Nephron (organoid): ENCODE results near the gene CCNY.
A peak's percentile ranks its signal among the peaks of the same experiment; 100 is the strongest.

ENCODE experiments used
- H3K27ac Mint-ChIP-seq, 3 experiments: 2 replicates each; pipeline ENCODE4 v1.8.0; 2020; ENCODE audit warnings: mixed read lengths in 3 of 3, mild to moderate bottlenecking in 2 of 3, moderate library complexity in 1 of 3
- H3K27me3 Mint-ChIP-seq: 2 replicates; pipeline ENCODE4 v1.8.0; 2021; ENCODE audit warnings: low read depth, mild to moderate bottlenecking, moderate library complexity, mixed read lengths
- H3K36me3 Mint-ChIP-seq: 2 replicates; pipeline ENCODE4 v1.8.0; 2020; ENCODE audit warnings: low read depth, mixed read lengths
- H3K4me1 Mint-ChIP-seq: 2 replicates; pipeline ENCODE4 v1.8.0; 2020; ENCODE audit warnings: mixed read lengths
- H3K4me3 Mint-ChIP-seq, 3 experiments: 2 replicates each; pipeline ENCODE4 v1.8.0; 2020; ENCODE audit warnings: mild to moderate bottlenecking in 3 of 3, mixed read lengths in 3 of 3, moderate library complexity in 2 of 3
- H3K9me3 Mint-ChIP-seq: 2 replicates; pipeline ENCODE4 v1.8.0; 2020; ENCODE audit warnings: mixed read lengths
- CTCF ChIP-seq, 3 experiments: fragments of 200-600 bp; sonication (generic); IDR thresholded peaks; one replicate each; pipeline ENCODE4 v1.5.0; 2021; ENCODE audit warnings: antibody characterized with exemption in 3 of 3; ENCODE audit not compliant: unreplicated experiment in 3 of 3

Gene CCNY

GRCh38 chr10:35613597-35614226 lies 277.4 kb downstream of the CCNY start:
- Mint-ChIP-seq H3K4me3 (no peak overlapping the region), H3K36me3 (no peaks in the 10 kb centered on the region), H3K27me3 (peaks cover 11% of the 10 kb centered on the region), H3K9me3 (peaks cover 3% of the 10 kb centered on the region), H3K27ac (no peak overlapping the region), H3K4me1 (peaks cover 19% of the 10 kb centered on the region)
- peak in 2 of 3 experiments; percentile 30 to 36 for TF ChIP-seq CTCF (IDR thresholded peaks at IDR 0.05; ENCODE audit: unreplicated experiment in 3 of 3)

GRCh38 chr10:35614312-35614711 lies 278.0 kb downstream of the CCNY start:
- Mint-ChIP-seq H3K36me3 (no peaks in the 10 kb centered on the region), H3K9me3 (peaks cover 3% of the 10 kb centered on the region)

More at GRCh38 chr10:35614312-35614711, 278.0 kb downstream of the CCNY start:
- no peak for TF ChIP-seq CTCF (IDR thresholded peaks at IDR 0.05; ENCODE audit: unreplicated experiment in 3 of 3)
- peaks cover 19% of the 10 kb centered on the region for H3K4me1 Mint-ChIP-seq
- no peak overlapping the region for H3K27ac Mint-ChIP-seq
- H3K4me3 Mint-ChIP-seq: no peak overlapping the region
- peaks cover 11% of the 10 kb centered on the region for H3K27me3 Mint-ChIP-seq
